Endothelial cell of umbilical vein (primary cell): ENCODE results near the gene IPP. TPM values are rescaled to one million over a fixed set of nuclear protein-coding genes. Genes with fewer than 3 reads are reported as not detected.
"Not testable (repeated sequence)": the region's sequence is repeated elsewhere in the genome, so short reads cannot be mapped to it uniquely, and the experiment has no call there.

Experiments used
- BruUV-seq: library from RNA; stranded (reverse); fragments of 400-500 nt; replicated peaks from 2 replicates; lab custom pipeline; 2021; lab: Mats Ljungman, UMichigan
- CTCF ChIA-PET: fragments of 300-600, 350-600 bp; sonication (Branson Sonifier 250); formaldehyde crosslinking; loops from one replicate; lab custom pipeline; 2021; ENCODE audit warnings: antibody characterized with exemption, inconsistent platforms; lab: Charles Lee
- POLR2A ChIA-PET: fragments of 300-600, 350-600 bp; sonication (Branson Sonifier 250); formaldehyde crosslinking; loops from one replicate; lab custom pipeline; 2021; ENCODE audit warnings: antibody characterized with exemption, inconsistent platforms; lab: Charles Lee
- DNase-seq: peaks from one replicate; pipeline ENCODE4 v3.0.0-alpha.2; 2011; ENCODE audit warnings: low read depth, low spot score
- FAIRE-seq: peaks from 2 replicates; lab custom pipeline; 2011; peaks lifted over from hg19 to GRCh38; lab: Jason Lieb, UNC
- H2AFZ ChIP-seq: 2 replicates; pipeline ENCODE4 v1.6.0; 2012; ENCODE audit warnings: low read depth, low read length, control low read depth, inconsistent platforms
- H3K27ac ChIP-seq: 2 replicates; pipeline ENCODE4 v1.5.1; 2011; ENCODE audit warnings: low read depth, mild to moderate bottlenecking, control low read depth, low read length, moderate library complexity; ENCODE audit not compliant: insufficient read depth
- H3K27me3 ChIP-seq, 2 experiments: 2 replicates each; pipeline versions ENCODE4 v1.6.0 to v1.6.1; 2011; ENCODE audit warnings: low read length in 2 of 2, mixed read lengths in 1 of 2; ENCODE audit not compliant: control insufficient read depth in 2 of 2, insufficient read depth in 2 of 2
- H3K36me3 ChIP-seq, 2 experiments: 2 replicates in 1 of 2; 3 replicates in 1 of 2; pipeline ENCODE4 v1.5.1; 2011; ENCODE audit warnings: low read length in 2 of 2, mild to moderate bottlenecking in 1 of 2, moderate library complexity in 1 of 2; ENCODE audit not compliant: control insufficient read depth in 2 of 2, insufficient read depth in 2 of 2; ENCODE audit errors: extremely low read depth in 1 of 2
- H3K4me1 ChIP-seq: 3 replicates; pipeline ENCODE4 v1.5.1; 2011; ENCODE audit warnings: mild to moderate bottlenecking, low read length; ENCODE audit not compliant: control insufficient read depth, insufficient read depth; ENCODE audit errors: extremely low read depth
- H3K4me2 ChIP-seq: 2 replicates; pipeline ENCODE4 v1.6.1; 2011; ENCODE audit warnings: low read length, control low read depth, mixed read lengths; ENCODE audit not compliant: insufficient read depth
- H3K4me3 ChIP-seq, 3 experiments: fragments of 200-600 bp in 1 of 3; sonication (generic), shearing (Covaris generic) in 1 of 3; replicated peaks in 1 of 3; 2 replicates each; pipeline ENCODE4 v1.5.1; 2011 to 2016; ENCODE audit warnings: control low read depth in 3 of 3, low read length in 3 of 3, mild to moderate bottlenecking in 2 of 3, inconsistent platforms in 1 of 3, low read depth in 1 of 3, moderate library complexity in 1 of 3; ENCODE audit not compliant: insufficient read depth in 1 of 3
- H3K79me2 ChIP-seq: 2 replicates; pipeline ENCODE4 v1.6.0; 2012; ENCODE audit warnings: low read length, inconsistent platforms; ENCODE audit not compliant: control insufficient read depth, insufficient read depth
- H3K9ac ChIP-seq: replicated peaks from 2 replicates; pipeline ENCODE3; 2011; ENCODE audit warnings: low read length, control low read depth; ENCODE audit not compliant: insufficient read depth; ENCODE audit errors: extremely low read depth
- H3K9me1 ChIP-seq: replicated peaks from 3 replicates; pipeline ENCODE4 v1.6.0; 2011; ENCODE audit warnings: mild to moderate bottlenecking, low read length; ENCODE audit not compliant: control insufficient read depth, insufficient read depth; ENCODE audit errors: extremely low read depth
- H3K9me3 ChIP-seq: replicated peaks from 2 replicates; pipeline ENCODE4 v1.5.1; 2012; ENCODE audit warnings: low read length, inconsistent platforms; ENCODE audit not compliant: control insufficient read depth, insufficient read depth
- H4K20me1 ChIP-seq: replicated peaks from 2 replicates; pipeline ENCODE3; 2011; ENCODE audit warnings: mild to moderate bottlenecking, low read length; ENCODE audit not compliant: control insufficient read depth, insufficient read depth; ENCODE audit errors: extremely low read depth
- FOS ChIP-seq: IDR thresholded peaks from 2 replicates; pipeline ENCODE4 v1.6.1; 2011; ENCODE audit warnings: mild to moderate bottlenecking, low read length, moderate library complexity, borderline replicate concordance; ENCODE audit not compliant: insufficient read depth
- JUN ChIP-seq: IDR thresholded peaks from 2 replicates; pipeline ENCODE4 v1.6.1; 2011; ENCODE audit warnings: borderline replicate concordance, low read depth; ENCODE audit not compliant: insufficient read length, insufficient read depth
- MYC ChIP-seq: IDR thresholded peaks from one replicate; pipeline ENCODE4 v1.6.1; 2011; ENCODE audit warnings: mild to moderate bottlenecking, low read depth, low read length
- POLR2AphosphoS5 ChIP-seq: IDR thresholded peaks from 2 replicates; pipeline ENCODE4 v1.6.1; 2012; ENCODE audit warnings: low read depth, mild to moderate bottlenecking, control low read depth, low read length, moderate library complexity; ENCODE audit not compliant: insufficient read depth
- dilution Hi-C: fragments of 300-500 bp; cut with MboI; formaldehyde crosslinking; loops from one replicate; pipeline ENCODE4 v1.15.0; 2019; ENCODE audit warnings: low sequenced_read_pairs; ENCODE audit not compliant: extremely low pct_ligation_motif_present
- intact Hi-C: fragments of 100-400 bp; cut with micrococcal nuclease; formaldehyde crosslinking; loops from one replicate; pipeline ENCODE4 v1.10.0; 2022
- polyA plus RNA-seq, 4 experiments: library from polyadenylated mRNA; depleted of rRNA in 3 of 4; stranded (reverse) in 3 of 4; unstranded in 1 of 4; fragments of >200 nt; gene quantifications; 2 replicates each; pipeline versions ENCODE4 v1.2.1 to v1.2.3, GENCODE V29; 2011 to 2012; ENCODE audit warnings: missing spikeins in 1 of 4
- total RNA-seq: library from RNA; stranded (reverse); gene quantifications from 2 replicates; pipeline ENCODE4 v1.2.3, GENCODE V29; 2021
- TF ChIP-seq, protein P1 (sequence below): IDR thresholded peaks from 2 replicates; pipeline ENCODE4 v1.6.1; 2011; ENCODE audit not compliant: insufficient read depth, insufficient read length

The IPP gene
- total and polyA plus RNA-seq, 2 donors (not counting 3 experiments of a cell fraction or from before 2014, with no cell fraction given), result 2.1 to 6.3 TPM

DNA sequence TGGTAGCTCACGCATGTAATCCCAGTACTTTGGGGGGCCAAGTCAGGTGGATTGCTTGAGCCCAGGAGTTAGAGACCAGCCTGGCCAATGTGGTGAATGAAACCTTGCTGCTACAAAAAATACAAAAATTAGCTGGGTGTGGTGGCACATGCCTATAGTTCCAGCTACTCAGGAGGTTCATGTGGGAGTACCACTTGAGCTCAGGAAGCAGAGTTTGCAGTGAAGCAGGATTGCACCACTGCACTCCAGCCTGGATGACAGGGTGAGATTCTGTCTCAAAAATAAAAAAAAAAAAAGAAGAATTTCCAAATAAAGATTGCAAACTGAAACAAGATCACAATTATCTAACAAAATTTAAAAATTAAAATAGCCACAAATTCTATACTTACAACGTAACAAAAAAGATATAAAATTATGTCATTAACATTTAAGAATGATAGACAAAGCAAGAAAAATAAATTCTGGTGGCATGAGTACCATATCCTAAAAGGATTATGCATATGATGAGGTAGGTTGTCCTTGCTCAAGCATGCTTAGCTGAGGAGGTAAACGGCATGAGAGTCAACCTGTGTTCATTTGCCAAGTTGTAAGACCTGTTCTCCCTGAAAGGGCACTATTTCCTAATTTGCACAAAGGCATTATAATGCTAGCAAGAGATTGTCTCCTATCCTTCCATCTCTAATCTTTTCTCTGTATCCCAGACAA is 20.2 kb downstream of the IPP start:
- Histone ChIP-seq H3K4me2 (no peak overlapping the region), H3K79me2 (no peaks in the 10 kb centered on the region), H3K9me1 (no peaks in the 10 kb centered on the region), H3K9me3 (no peaks in the 10 kb centered on the region), H3K4me1 (no peaks in the 10 kb centered on the region), H3K27me3 (no peaks in the 10 kb centered on the region), H2AFZ (no peak overlapping the region), H3K36me3 (no peaks in the 10 kb centered on the region), H4K20me1 (no peaks in the 10 kb centered on the region), H3K9ac (no peak overlapping the region), H3K27ac (no peak overlapping the region), H3K4me3 (no peak overlapping the region)
- TF ChIP-seq MYC (no peak), POLR2AphosphoS5 (no peak), JUN (no peak), FOS (no peak)
- TF ChIP-seq, protein P1, sequence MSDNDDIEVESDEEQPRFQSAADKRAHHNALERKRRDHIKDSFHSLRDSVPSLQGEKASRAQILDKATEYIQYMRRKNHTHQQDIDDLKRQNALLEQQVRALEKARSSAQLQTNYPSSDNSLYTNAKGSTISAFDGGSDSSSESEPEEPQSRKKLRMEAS, result no peak
- no TSS peak for BruUV-seq
- POLR2A ChIA-PET, result no interaction called here
- intact Hi-C loops (no loop called here), dilution Hi-C loops (no loop called here)
- FAIRE-seq, result no peak
- CTCF ChIA-PET, result no interaction called here
- no peak for DNase-seq

DNA sequence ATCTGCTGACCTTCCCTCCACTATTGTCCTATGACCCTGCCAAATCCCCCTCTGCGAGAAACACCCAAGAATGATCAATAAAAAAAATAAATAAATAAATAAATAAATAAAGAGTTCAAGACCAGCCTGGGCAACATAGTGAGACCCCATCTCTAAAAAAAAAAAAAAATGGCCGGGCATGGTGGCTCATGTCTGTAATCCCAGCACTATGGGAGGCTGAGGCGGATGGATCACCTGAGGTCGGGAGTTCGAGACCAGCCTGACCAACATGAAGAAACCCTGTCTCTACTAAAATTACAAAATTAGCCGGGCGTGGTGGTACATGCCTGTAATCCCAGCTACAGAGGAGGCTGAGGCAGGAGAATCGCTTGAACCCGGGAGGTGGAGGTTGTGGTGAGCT is 24.4 kb downstream of the IPP start:
- CTCF ChIA-PET, H3K4me3 ChIP-seq, FAIRE-seq, H3K79me2 ChIP-seq, intact Hi-C loops, H3K9ac ChIP-seq, H3K36me3 ChIP-seq, POLR2A ChIA-PET, DNase-seq, H3K9me3 ChIP-seq, dilution Hi-C loops, BruUV-seq, H3K27ac ChIP-seq, H3K4me2 ChIP-seq, H4K20me1 ChIP-seq, H3K4me1 ChIP-seq, H3K9me1 ChIP-seq, H3K27me3 ChIP-seq, H2AFZ ChIP-seq: not testable (repeated sequence)
